Sigmoid colon (tissue), 4 donors: ENCODE results near the gene SELPLG.

Experiments
- CTCF ChIP-seq, 4 experiments: fragments of 450-650 bp in 3 of 4; fragments of 200-600 bp in 1 of 4; IDR thresholded peaks; one replicate each; pipeline ENCODE4 v1.5.1; 2016 to 2019; ENCODE audit warnings: antibody characterized with exemption in 4 of 4, mild to moderate bottlenecking in 3 of 4, moderate library complexity in 2 of 4
- EP300 ChIP-seq, 4 donors: sonication (generic); formaldehyde crosslinking; IDR thresholded peaks; one replicate each; pipeline ENCODE4 v1.6.1; 2017; ENCODE audit warnings: antibody characterized with exemption in 4 of 4

- TF ChIP-seq CTCF (IDR thresholded peaks at IDR 0.05) (no peak), EP300 (IDR thresholded peaks at IDR 0.05) (no peak)
Measured at GRCh38 chr12:108663324-108664015, 29.8 kb upstream of the SELPLG start.
